HEK293T (cell line): ENCODE measurements around the gene FDX1.
A peak's percentile ranks its signal among the peaks of the same experiment; 100 is the strongest.

Source experiments
- CTCF ChIA-PET: fragments of 350-600 bp; formaldehyde crosslinking; extraction: SDS; loops from one replicate; lab custom pipeline; 2021; ENCODE audit warnings: antibody characterized with exemption, inconsistent platforms; lab: Yijun Ruan, JAX
- POLR2A ChIA-PET: fragments of 350-600 bp; formaldehyde crosslinking; extraction: SDS; loops from one replicate; lab custom pipeline; 2020; ENCODE audit warnings: antibody characterized with exemption, inconsistent platforms; lab: Yijun Ruan, JAX
- DNase-seq: peaks from one replicate; pipeline ENCODE4 v3.0.0; 2012; ENCODE audit warnings: mixed read lengths; ENCODE audit errors: extremely low spot score
- ARNT ChIP-seq: fragments of 450-650 bp; IDR thresholded peaks from 2 replicates; pipeline ENCODE4 v1.6.1; 2017; ENCODE audit warnings: mild to moderate bottlenecking
- BHLHE40 ChIP-seq: fragments of 450-650 bp; IDR thresholded peaks from 2 replicates; pipeline ENCODE4 v1.6.1; 2016; ENCODE audit warnings: mild to moderate bottlenecking, moderate library complexity, borderline replicate concordance
- CTBP1 ChIP-seq: fragments of 450-650 bp; IDR thresholded peaks from 2 replicates; pipeline ENCODE4 v1.6.1; 2016; ENCODE audit warnings: borderline replicate concordance
- ELF4 ChIP-seq: fragments of 450-650 bp; IDR thresholded peaks from 2 replicates; pipeline ENCODE4 v1.6.1; 2017; ENCODE audit warnings: antibody characterized with exemption
- FOXA1 ChIP-seq: fragments of 450-650 bp; IDR thresholded peaks from 2 replicates; pipeline ENCODE4 v1.6.1; 2016; ENCODE audit warnings: mild to moderate bottlenecking
- FOXK2 ChIP-seq: fragments of 450-650 bp; IDR thresholded peaks from 2 replicates; pipeline ENCODE4 v1.6.1; 2016; ENCODE audit warnings: mild to moderate bottlenecking
- FOXM1 ChIP-seq: fragments of 450-650 bp; IDR thresholded peaks from 2 replicates; pipeline ENCODE4 v1.6.1; 2017; ENCODE audit warnings: mild to moderate bottlenecking, borderline replicate concordance
- HDGF ChIP-seq: fragments of 450-650 bp; IDR thresholded peaks from 2 replicates; pipeline ENCODE4 v1.6.1; 2017; ENCODE audit warnings: antibody characterized with exemption, borderline replicate concordance
- L3MBTL2 ChIP-seq: fragments of 450-650 bp; conservative IDR thresholded peaks from 2 replicates; pipeline ENCODE4 v1.6.1; 2016; ENCODE audit warnings: mild to moderate bottlenecking
- LEF1 ChIP-seq: fragments of 450-650 bp; IDR thresholded peaks from 2 replicates; pipeline ENCODE4 v1.6.1; 2017; ENCODE audit warnings: mild to moderate bottlenecking, borderline replicate concordance
- NFRKB ChIP-seq: fragments of 450-650 bp; IDR thresholded peaks from 2 replicates; pipeline ENCODE4 v1.6.1; 2016; ENCODE audit warnings: mild to moderate bottlenecking, moderate library complexity
- PKNOX1 ChIP-seq: fragments of 450-650 bp; IDR thresholded peaks from 2 replicates; pipeline ENCODE4 v1.6.1; 2016
- SP1 ChIP-seq: fragments of 450-650 bp; IDR thresholded peaks from 2 replicates; pipeline ENCODE4 v1.6.1; 2017
- SUZ12 ChIP-seq: fragments of 450-650 bp; IDR thresholded peaks from 2 replicates; pipeline ENCODE4 v1.6.1; 2016; ENCODE audit warnings: mild to moderate bottlenecking
- TARDBP ChIP-seq: fragments of 450-650 bp; IDR thresholded peaks from 2 replicates; pipeline ENCODE4 v1.6.1; 2016
- ZNF384 ChIP-seq: fragments of 450-650 bp; IDR thresholded peaks from 2 replicates; pipeline ENCODE4 v1.6.1; 2016

Gene FDX1

GRCh38 chr11:110431674-110432073 lies 1.9 kb downstream of the FDX1 start:
- POLR2A ChIA-PET: interaction anchor here (1.3 kb wide), 1 partner anchor 14 kb away, joined by 5 read pairs; no protein-coding TSS in a partner anchor
- no peak for DNase-seq
- no peak for TF ChIP-seq LEF1
- no peak for TF ChIP-seq FOXK2
- no peak for TF ChIP-seq HDGF
- TF ChIP-seq ARNT: no peak
- TF ChIP-seq ELF4: no peak
- TF ChIP-seq PKNOX1: no peak
- TF ChIP-seq BHLHE40: no peak
- TF ChIP-seq FOXM1: no peak
- TF ChIP-seq CTBP1: no peak
- no peak for TF ChIP-seq FOXA1
- TF ChIP-seq SP1: no peak
- no peak for TF ChIP-seq TARDBP
- TF ChIP-seq NFRKB: no peak
- no peak for TF ChIP-seq SUZ12
- TF ChIP-seq L3MBTL2: no peak
- TF ChIP-seq ZNF384: no peak
- CTCF ChIA-PET: interaction anchor here (0.5 to 1.7 kb wide), 2 partner anchors 230 to 291 kb away, joined by 3 to 7 read pairs; no protein-coding TSS in a partner anchor

- no peak for DNase-seq
- POLR2A ChIA-PET: no interaction called here
- CTCF ChIA-PET: interaction anchor here (0.6 to 0.9 kb wide), 4 partner anchors 10 to 231 kb away, joined by 3 to 6 read pairs (median 4); no protein-coding TSS in a partner anchor
- TF ChIP-seq FOXM1 (no peak), HDGF (no peak), SP1 (no peak), PKNOX1 (peak; percentile 28; the same call in 1 of the 2 replicates)
Measured at GRCh38 chr11:110432713-110433392, 3.1 kb downstream of the FDX1 start.

- no peak for DNase-seq
- ChIA-PET POLR2A (no interaction called here), CTCF (interaction anchor here (0.6 to 1.3 kb wide), 4 partner anchors 12 to 232 kb away, joined by 3 to 6 read pairs (median 4); no protein-coding TSS in a partner anchor)
- TF ChIP-seq FOXM1 (no peak), L3MBTL2 (no peak)
Measured at GRCh38 chr11:110433393-110434333, 3.9 kb downstream of the FDX1 start.

- CTCF ChIA-PET: interaction anchor here (0.7 to 1.2 kb wide), 3 partner anchors 226 to 253 kb away, joined by 3 to 8 read pairs (median 4); no protein-coding TSS in a partner anchor
- TF ChIP-seq ELF4 (no peak), SUZ12 (no peak), PKNOX1 (no peak), FOXK2 (no peak), TARDBP (no peak), ARNT (no peak), FOXM1 (no peak), NFRKB (no peak), ZNF384 (no peak), L3MBTL2 (no peak), CTBP1 (no peak), SP1 (no peak), LEF1 (no peak), HDGF (no peak), FOXA1 (no peak)
- POLR2A ChIA-PET: interaction anchor here (1.2 kb wide), 1 partner anchor 237 kb away, joined by 3 read pairs; no protein-coding TSS in a partner anchor
- no peak for DNase-seq
Measured at GRCh38 chr11:110434952-110435779, 5.4 kb downstream of the FDX1 start.
